Ishikawa (cell line): Measurements from ENCODE around the gene PRUNE2.

ENCODE experiments used
- CEBPB ChIP-seq: IDR thresholded peaks from 2 replicates; pipeline ENCODE4 v1.6.1; 2012
- CREB1 ChIP-seq: IDR thresholded peaks from 2 replicates; pipeline ENCODE4 v1.6.1; 2012; ENCODE audit warnings: low read depth
- EGR1 ChIP-seq: IDR thresholded peaks from 2 replicates; pipeline ENCODE4 v1.6.1; 2012
- EP300 ChIP-seq: IDR thresholded peaks from 2 replicates; pipeline ENCODE4 v1.6.1; 2012; ENCODE audit warnings: borderline replicate concordance
- FOXM1 ChIP-seq: IDR thresholded peaks from 2 replicates; pipeline ENCODE4 v1.6.1; 2012; ENCODE audit warnings: low read depth, borderline replicate concordance
- MAX ChIP-seq: IDR thresholded peaks from 2 replicates; pipeline ENCODE4 v1.6.1; 2012
- NFIC ChIP-seq: IDR thresholded peaks from 2 replicates; pipeline ENCODE4 v1.6.1; 2012
- RAD21 ChIP-seq: IDR thresholded peaks from 2 replicates; pipeline ENCODE4 v1.6.1; 2012; ENCODE audit warnings: low read depth
- REST ChIP-seq: IDR thresholded peaks from 2 replicates; pipeline ENCODE4 v1.6.1; 2012; ENCODE audit warnings: low read depth, mild to moderate bottlenecking
- TAF1 ChIP-seq: IDR thresholded peaks from 2 replicates; pipeline ENCODE4 v1.6.1; 2012; ENCODE audit warnings: low read depth, mild to moderate bottlenecking
- TCF12 ChIP-seq: IDR thresholded peaks from 2 replicates; pipeline ENCODE4 v1.6.1; 2012; ENCODE audit warnings: low read depth
- TEAD4 ChIP-seq: IDR thresholded peaks from 2 replicates; pipeline ENCODE4 v1.6.1; 2012
- USF1 ChIP-seq: IDR thresholded peaks from 2 replicates; pipeline ENCODE4 v1.6.1; 2012
- YY1 ChIP-seq: IDR thresholded peaks from 2 replicates; pipeline ENCODE4 v1.6.1; 2012; ENCODE audit warnings: low read depth
- ZBTB7A ChIP-seq: IDR thresholded peaks from 2 replicates; pipeline ENCODE4 v1.6.1; 2012; ENCODE audit warnings: low read depth

PRUNE2 gene

GRCh38 chr9:76913467-76913866 lies 7.6 kb upstream of the PRUNE2 start:
- TF ChIP-seq TEAD4 (no peak), USF1 (no peak), REST (no peak), NFIC (no peak), CREB1 (no peak), FOXM1 (no peak), EP300 (no peak)

- no peak for TF ChIP-seq NFIC
- TF ChIP-seq REST: no peak
- no peak for TF ChIP-seq FOXM1
- no peak for TF ChIP-seq USF1
- no peak for TF ChIP-seq YY1
Observed at GRCh38 chr9:76912636-76913275, 6.8 kb upstream of the PRUNE2 start.

- no peak for TF ChIP-seq YY1
Observed at GRCh38 chr9:76911971-76912370, 6.1 kb upstream of the PRUNE2 start.

GRCh38 chr9:76910861-76911260 lies 4.9 kb upstream of the PRUNE2 start:
- TF ChIP-seq YY1 (no peak), NFIC (no peak), USF1 (no peak), CREB1 (no peak), CEBPB (no peak), TCF12 (no peak), TAF1 (no peak), MAX (no peak), RAD21 (no peak), TEAD4 (no peak), EP300 (no peak), ZBTB7A (no peak), EGR1 (no peak), REST (no peak), FOXM1 (no peak)

GRCh38 chr9:76906647-76906975 lies 697 bp upstream of the PRUNE2 start:
- TF ChIP-seq TCF12: no peak
